Breast epithelium (tissue), 3 donors: ENCODE results near the gene AK9.

Experiments
- CTCF ChIP-seq, 3 donors: fragments of 450-650 bp; IDR thresholded peaks; one replicate each; pipeline ENCODE4 v1.5.1; 2016 to 2017; ENCODE audit warnings: antibody characterized with exemption in 3 of 3, mild to moderate bottlenecking in 3 of 3, moderate library complexity in 3 of 3
- POLR2A ChIP-seq: fragments of 450-650 bp; IDR thresholded peaks from one replicate; pipeline ENCODE4 v1.6.1; 2016; ENCODE audit warnings: antibody characterized with exemption, mild to moderate bottlenecking, moderate library complexity
- POLR2AphosphoS5 ChIP-seq, 3 donors: sonication (generic); formaldehyde crosslinking; IDR thresholded peaks; one replicate each; pipeline ENCODE4 v1.6.1; 2017; ENCODE audit warnings: antibody characterized with exemption in 3 of 3

- TF ChIP-seq CTCF (IDR thresholded peaks at IDR 0.05): no peak
- no peak for TF ChIP-seq POLR2A
- TF ChIP-seq POLR2AphosphoS5 (IDR thresholded peaks at IDR 0.05): no peak
Observed at GRCh38 chr6:109496036-109496772, 194.8 kb downstream of the AK9 start.
